ENCODE results near the gene NFAT5. TPM values are rescaled to one million over a fixed set of nuclear protein-coding genes. Genes with fewer than 3 reads are reported as not detected.

The NFAT5 gene
- total and polyA plus RNA-seq, 2 donors (not counting 3 experiments of a cell fraction or from before 2014, with no cell fraction given): 17.2 to 49.5 TPM

- Histone ChIP-seq H2AFZ (ENCODE audit: low read depth, low read length) (no peak overlapping the region), H3K27me3 (ENCODE audit: control insufficient read depth in 2 of 2, insufficient read depth in 2 of 2, low read length in 2 of 2) (no peaks in the 10 kb centered on the region), H3K79me2 (ENCODE audit: control insufficient read depth, insufficient read depth, low read length) (no peaks in the 10 kb centered on the region), H3K9me1 (replicated peaks; ENCODE audit: control insufficient read depth, extremely low read depth, insufficient read depth, low read length) (no peaks in the 10 kb centered on the region), H4K20me1 (replicated peaks; ENCODE audit: control insufficient read depth, extremely low read depth, insufficient read depth, low read length) (no peaks in the 10 kb centered on the region), H3K27ac (ENCODE audit: insufficient read depth, low read depth, low read length) (no peak overlapping the region), H3K36me3 (ENCODE audit: control insufficient read depth in 2 of 2, extremely low read depth in 1 of 2, insufficient read depth in 2 of 2, low read length in 2 of 2) (no peaks in the 10 kb centered on the region), H3K4me3 (replicated peaks in 1 of 3; ENCODE audit: insufficient read depth in 1 of 3, low read depth in 1 of 3, low read length in 3 of 3) (no peak overlapping the region), H3K4me2 (ENCODE audit: insufficient read depth, low read length) (no peak overlapping the region), H3K9ac (replicated peaks; ENCODE audit: extremely low read depth, insufficient read depth, low read length) (no peak overlapping the region), H3K9me3 (replicated peaks; ENCODE audit: control insufficient read depth, insufficient read depth, low read length) (no peaks in the 10 kb centered on the region), H3K4me1 (ENCODE audit: control insufficient read depth, extremely low read depth, insufficient read depth, low read length) (no peaks in the 10 kb centered on the region)
- POLR2A ChIA-PET: no interaction called here
- DNase-seq (ENCODE audit: low read depth, low spot score) (no peak), FAIRE-seq (no peak)
- CTCF ChIA-PET: interaction anchor here (1.2 kb wide), 1 partner anchor 10 kb away, joined by 3 read pairs; no protein-coding TSS in a partner anchor
- dilution Hi-C loops (cut with MboI; ENCODE audit: extremely low pct_ligation_motif_present, low sequenced_read_pairs): no loop called here
- intact Hi-C loops (cut with micrococcal nuclease): no loop called here
- no TSS peak for BruUV-seq (replicated peaks)
- TF ChIP-seq FOS (IDR thresholded peaks at IDR 0.05; ENCODE audit: borderline replicate concordance, insufficient read depth, low read length) (no peak), GATA2 (IDR thresholded peaks at IDR 0.05; ENCODE audit: insufficient read depth, insufficient read length, low read depth, low read length) (no peak), POLR2AphosphoS5 (IDR thresholded peaks at IDR 0.05; ENCODE audit: insufficient read depth, low read depth, low read length) (no peak), JUN (IDR thresholded peaks at IDR 0.05; ENCODE audit: borderline replicate concordance, insufficient read depth, insufficient read length, low read depth) (no peak), POLR2A (IDR thresholded peaks at IDR 0.05; ENCODE audit: low read depth, low read length) (no peak), EZH2 (IDR thresholded peaks at IDR 0.05; ENCODE audit: borderline replicate concordance, low read depth, low read length, severe bottlenecking) (no peak), CTCF (IDR thresholded peaks at IDR 0.05; ENCODE audit: extremely low read depth in 1 of 2, insufficient read depth in 1 of 2, low read depth in 1 of 2, low read length in 2 of 2) (no peak), MYC (IDR thresholded peaks at IDR 0.05; ENCODE audit: low read depth, low read length) (no peak)
These were observed 42.0 kb upstream of the NFAT5 start for GRCh38 chr16:69523566-69524305.

Data from endothelial cell of umbilical vein (primary cell).